GM08714 (cell line): ENCODE measurements around the gene NAT8L.

Experiments
- H3K4me3 ChIP-seq: fragments of 200-500 bp; sonication (Bioruptor generic); 2 replicates; pipeline ENCODE4 v1.5.1; 2014; ENCODE audit warnings: mild to moderate bottlenecking, low read length, inconsistent platforms
- ZNF274 ChIP-seq: IDR thresholded peaks from 2 replicates; pipeline ENCODE4 v1.6.1; 2012; ENCODE audit warnings: mild to moderate bottlenecking, low read depth, low read length

NAT8L gene

GRCh38 chr4:2057382-2058065 is 1.6 kb upstream of the NAT8L start:
- no peak for TF ChIP-seq ZNF274
- no peak overlapping the region for H3K4me3 ChIP-seq

- no peak overlapping the region; the same call in 1 of the 2 replicates for H3K4me3 ChIP-seq
- TF ChIP-seq ZNF274: no peak
Measured at GRCh38 chr4:2058264-2059045, 672 bp upstream of the NAT8L start.

DNA sequence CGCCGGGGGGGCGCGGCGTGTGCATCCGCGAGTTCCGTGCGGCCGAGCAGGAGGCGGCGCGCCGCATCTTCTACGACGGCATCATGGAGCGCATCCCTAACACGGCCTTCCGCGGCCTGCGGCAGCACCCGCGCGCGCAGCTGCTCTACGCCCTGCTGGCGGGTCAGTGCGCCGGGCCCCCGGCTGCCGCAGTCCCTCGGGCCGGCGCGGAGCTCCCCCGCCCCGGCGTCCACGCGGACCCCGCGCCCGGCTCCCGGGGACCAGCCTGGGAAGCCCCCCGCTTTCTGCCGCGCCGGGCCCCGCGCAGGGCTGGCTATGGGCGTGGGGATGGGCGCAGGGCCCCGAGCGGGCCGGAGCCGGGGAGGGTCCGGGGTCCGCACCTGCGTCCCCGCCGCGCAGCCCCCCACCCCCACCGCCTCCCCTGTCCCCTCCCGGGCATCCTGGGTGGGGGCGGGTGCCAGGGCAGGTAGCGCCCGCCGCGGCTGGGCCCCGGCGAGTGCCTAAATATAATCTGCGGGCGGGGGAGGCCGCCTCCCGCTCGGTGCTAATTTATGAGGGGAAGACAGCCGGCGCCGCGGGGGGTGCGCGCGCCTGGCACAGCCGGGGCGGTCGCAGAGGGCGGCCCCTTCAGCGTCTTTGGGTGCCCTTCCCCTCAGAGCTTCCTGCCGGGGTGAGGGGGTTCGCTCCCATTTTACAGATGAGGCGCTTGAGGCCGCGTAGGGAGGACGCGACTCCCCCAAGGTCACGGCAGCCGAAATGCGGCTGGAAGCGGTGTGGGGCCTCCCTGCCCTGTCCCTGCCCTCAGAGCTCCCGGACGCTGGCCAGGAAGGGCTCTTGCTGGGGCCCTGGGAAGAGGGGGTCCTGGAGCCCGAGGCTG is 837 bp downstream of the NAT8L start:
- no peak overlapping the region for H3K4me3 ChIP-seq
- TF ChIP-seq ZNF274: no peak

DNA sequence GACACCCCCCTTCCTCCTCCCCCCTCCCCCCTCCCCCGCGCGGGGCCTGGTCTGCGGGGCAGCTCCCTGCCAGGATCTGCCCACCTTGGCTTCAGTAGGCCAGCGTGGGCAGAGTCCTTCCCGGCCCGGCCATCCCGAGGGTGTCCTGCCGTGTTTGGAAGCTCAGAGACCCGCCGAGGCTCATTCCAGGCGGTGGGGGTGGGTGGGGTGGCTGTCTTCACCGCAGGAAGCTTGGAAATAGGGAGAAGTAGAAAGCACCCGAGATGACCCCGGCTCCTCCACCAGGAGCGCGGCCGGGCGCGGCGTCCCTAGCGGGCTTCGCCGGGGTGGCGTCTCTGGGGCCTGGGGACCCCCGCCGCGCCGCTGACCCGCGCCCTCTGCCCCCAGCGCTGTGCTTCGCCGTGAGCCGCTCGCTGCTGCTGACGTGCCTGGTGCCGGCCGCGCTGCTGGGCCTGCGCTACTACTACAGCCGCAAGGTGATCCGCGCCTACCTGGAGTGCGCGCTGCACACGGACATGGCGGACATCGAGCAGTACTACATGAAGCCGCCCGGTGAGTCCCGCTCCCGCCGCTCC is 1.6 kb downstream of the NAT8L start:
- no peak overlapping the region for H3K4me3 ChIP-seq
- no peak for TF ChIP-seq ZNF274

DNA sequence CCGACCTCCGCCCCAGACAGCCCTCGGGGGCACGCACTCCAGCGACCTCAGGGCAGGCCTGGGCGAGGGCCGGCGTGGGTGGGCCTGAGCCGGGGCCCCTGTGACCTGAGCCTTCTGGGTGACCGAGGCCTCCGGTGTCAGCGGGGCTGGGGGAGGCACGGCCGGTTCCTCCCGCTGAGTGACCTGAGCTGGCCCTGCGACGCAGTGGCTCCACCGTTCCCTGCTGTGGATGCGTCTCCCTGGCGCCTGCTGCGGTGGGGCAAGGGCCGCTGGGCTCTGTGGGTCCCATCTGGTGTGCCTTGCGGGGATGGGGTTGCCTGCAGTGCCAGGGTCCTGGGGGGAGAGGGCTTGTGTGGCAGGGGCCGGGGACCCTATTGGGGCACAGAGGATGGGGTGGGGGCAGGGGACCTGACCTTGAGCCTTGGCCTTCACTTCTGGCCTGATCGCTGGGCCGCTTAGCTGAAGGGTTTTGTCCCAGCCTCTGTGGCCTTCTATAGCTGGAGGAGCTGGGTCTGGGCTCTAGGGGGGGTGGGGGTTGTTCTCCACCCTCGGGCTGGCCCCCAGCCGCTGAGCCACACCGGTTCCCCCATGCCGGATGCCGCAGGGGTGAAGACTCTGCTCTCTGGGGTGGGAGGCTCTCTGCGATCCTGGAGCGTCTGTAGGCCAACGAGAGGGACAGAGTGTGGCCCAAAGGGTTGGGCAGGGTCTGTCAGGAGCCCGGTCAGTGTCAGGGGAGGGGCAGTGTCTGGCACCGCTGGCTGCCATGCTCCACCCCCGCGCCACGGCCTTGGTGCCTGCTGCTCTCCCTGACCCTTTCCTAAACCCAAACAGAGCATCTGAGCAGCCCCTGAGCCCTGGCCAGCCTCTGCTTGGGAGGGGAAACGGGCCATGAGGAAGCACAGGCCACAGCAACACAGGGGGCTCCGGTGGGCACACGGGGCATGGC is 2.3 kb downstream of the NAT8L start:
- H3K4me3 ChIP-seq: no peak overlapping the region
- no peak for TF ChIP-seq ZNF274

DNA sequence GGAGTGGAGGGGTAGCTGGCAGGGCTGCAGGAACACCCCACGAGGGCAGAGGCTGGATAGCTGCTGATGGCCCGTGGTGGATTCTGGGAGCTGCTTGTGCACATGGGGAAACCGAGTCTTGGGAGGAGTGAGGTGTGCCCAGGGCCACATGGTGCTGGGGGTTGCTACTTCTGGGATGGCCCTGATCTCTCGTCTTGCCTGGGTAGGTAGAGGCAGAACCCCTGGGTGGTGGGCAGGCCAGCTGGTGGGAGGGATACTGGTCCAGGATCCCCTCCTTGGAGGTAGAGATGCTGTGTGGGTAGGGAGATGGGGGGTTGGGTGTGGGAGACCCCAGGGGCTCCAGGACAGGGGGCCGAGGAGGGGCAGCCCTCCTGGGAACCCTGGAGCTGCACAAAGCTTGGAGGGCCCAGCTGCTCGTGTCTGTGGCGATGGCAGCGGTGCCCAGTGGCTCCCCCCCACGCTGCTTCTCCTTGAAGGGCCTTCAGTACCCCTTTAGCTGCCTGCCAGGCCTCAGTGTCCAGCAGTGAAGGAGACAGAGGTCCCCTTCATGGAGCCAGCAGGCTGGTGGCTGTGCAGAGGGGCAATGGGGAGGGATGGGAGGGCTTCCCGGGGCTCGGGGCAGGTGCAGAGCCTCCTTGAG is 3.2 kb downstream of the NAT8L start:
- no peak for TF ChIP-seq ZNF274
- no peak overlapping the region for H3K4me3 ChIP-seq

DNA sequence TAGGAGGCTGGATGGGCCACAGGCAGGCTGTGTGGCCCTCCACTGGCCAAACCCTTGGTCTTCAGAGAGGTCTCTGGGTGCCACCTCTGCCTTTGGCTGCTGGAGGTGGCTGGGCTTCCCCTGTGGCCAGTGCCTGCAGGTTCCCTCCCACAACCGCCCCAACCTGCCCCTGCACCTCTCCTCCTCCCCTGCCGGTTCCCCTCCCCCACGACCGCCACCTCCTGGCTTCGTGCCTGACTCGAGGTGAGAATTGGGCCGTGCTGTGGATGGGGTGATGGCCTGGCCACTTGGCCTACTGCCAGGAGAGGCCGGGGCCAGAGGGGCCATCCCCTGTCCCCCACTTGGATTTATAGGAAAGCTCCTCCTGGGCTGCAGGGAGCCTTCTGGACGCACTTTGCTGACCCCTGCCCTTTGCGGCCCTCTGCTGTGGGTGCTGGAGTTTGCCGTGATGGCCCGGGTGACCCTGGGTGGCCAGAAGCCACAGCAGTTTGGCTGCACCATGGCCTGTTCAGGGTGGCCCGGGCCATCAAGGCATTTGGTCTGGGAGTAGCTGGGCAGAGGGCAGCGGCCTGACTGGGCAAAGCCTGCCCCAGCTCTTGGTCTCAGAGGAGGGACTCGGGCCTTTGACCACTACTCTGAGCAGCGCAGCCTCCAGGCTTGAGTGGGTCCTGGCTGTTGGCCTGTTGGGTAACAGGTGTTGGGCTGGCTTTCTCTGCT is 3.8 kb downstream of the NAT8L start:
- TF ChIP-seq ZNF274: no peak
- H3K4me3 ChIP-seq: no peak overlapping the region

DNA sequence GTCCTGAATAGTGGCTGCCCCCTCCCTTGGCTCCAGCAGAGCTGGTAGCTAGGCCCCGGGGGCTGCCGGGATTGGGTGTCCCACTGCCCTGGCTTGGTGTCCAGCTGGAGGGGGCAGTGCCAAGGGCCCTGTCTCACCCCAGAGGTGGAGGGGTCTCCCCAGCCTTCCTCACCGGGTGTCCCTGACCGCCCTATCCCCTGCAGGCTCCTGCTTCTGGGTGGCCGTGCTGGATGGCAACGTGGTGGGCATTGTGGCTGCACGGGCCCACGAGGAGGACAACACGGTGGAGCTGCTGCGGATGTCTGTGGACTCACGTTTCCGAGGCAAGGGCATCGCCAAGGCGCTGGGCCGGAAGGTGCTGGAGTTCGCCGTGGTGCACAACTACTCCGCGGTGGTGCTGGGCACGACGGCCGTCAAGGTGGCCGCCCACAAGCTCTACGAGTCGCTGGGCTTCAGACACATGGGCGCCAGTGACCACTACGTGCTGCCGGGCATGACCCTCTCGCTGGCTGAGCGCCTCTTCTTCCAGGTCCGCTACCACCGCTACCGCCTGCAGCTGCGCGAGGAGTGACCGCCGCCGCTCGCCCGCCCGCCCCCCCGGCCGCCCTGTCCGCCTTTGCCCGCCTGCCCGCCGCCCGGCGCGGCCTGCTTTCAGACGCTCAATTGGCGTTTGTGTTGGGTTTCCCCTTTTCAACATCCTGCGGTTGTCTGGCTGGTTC is 4.6 kb downstream of the NAT8L start:
- TF ChIP-seq ZNF274: no peak
- H3K4me3 ChIP-seq: no peak overlapping the region

- TF ChIP-seq ZNF274: no peak
- H3K4me3 ChIP-seq: no peak overlapping the region
Measured at GRCh38 chr4:2064276-2064991, 5.3 kb downstream of the NAT8L start.

DNA sequence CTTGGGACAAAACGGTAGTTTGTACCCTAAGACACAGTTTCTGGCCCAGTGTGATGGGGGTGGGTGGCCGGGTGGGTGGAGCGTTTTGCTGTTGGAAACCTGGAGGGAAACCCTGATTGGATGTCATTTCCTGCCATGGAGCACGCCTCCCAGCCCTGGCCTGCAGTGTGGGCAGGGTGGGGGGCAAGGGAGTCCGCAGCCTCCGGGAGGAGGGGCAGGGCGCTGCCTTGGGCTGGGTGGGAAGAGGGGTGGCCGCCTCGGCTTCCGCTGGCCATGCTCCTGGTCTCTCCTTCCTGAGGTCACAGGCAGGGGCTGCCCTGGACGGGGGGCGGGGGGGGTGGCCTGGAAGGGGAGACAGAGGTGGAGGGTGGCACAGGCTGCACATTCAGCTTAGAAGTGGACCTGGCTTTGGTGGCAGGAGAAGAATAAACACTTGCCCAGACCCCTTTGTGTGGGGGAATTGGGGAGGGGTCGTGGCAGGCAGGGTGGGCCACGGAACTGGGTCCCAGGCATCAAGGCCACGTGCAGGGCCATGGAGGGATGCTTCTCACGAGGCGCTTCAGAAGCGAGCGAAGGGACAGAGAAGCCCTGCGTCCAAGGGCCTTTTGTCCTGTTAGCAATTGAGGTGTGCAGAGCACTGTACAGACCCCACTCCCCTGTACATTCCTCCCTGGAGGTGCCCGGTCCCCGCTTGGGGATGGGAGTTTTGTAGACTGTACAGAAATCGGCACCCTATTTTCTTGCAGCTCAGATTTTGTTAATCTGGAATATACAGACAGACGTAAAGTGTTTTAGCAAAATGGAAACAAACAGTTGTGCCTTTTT is 6.2 kb downstream of the NAT8L start:
- no peak overlapping the region for H3K4me3 ChIP-seq
- TF ChIP-seq ZNF274: no peak
